OCI-LY7 (cell line): ENCODE results near the gene CPT1A. TPM values are rescaled to one million over a fixed set of nuclear protein-coding genes. Genes with fewer than 3 reads are reported as not detected.

Source experiments
- BruUV-seq: library from RNA; stranded (reverse); fragments of 400-500 nt; replicated peaks from 2 replicates; lab custom pipeline; 2021; lab: Mats Ljungman, UMichigan
- CTCF ChIA-PET: fragments of 300-600 bp; sonication (Branson Sonifier 250); formaldehyde crosslinking; loops from one replicate; lab custom pipeline; 2022; ENCODE audit warnings: antibody characterized with exemption; ENCODE audit not compliant: unreplicated experiment; lab: Charles Lee
- POLR2A ChIA-PET: fragments of 300-600 bp; sonication (Branson Sonifier 250); formaldehyde crosslinking; loops from one replicate; lab custom pipeline; 2022; ENCODE audit warnings: antibody characterized with exemption; lab: Charles Lee
- DNase-seq: peaks from one replicate; pipeline ENCODE4 v3.0.0-alpha.2; 2015; ENCODE audit warnings: low spot score
- H2AFZ ChIP-seq: fragments of 200-600 bp; sonication (generic), shearing (Covaris generic); 2 replicates; pipeline ENCODE4 v1.6.1; 2014; ENCODE audit warnings: mild to moderate bottlenecking, antibody characterized with exemption, low read length, moderate library complexity
- H3K27ac ChIP-seq: fragments of 200-600 bp; sonication (generic); 2 replicates; pipeline ENCODE4 v1.5.1; 2014; ENCODE audit warnings: mixed run types, low read depth, mild to moderate bottlenecking, moderate library complexity, low read length, inconsistent platforms; ENCODE audit not compliant: poor library complexity, severe bottlenecking
- H3K36me3 ChIP-seq: fragments of 200-600 bp; sonication (generic); 2 replicates; pipeline ENCODE4 v1.6.1; 2014; ENCODE audit warnings: mild to moderate bottlenecking, antibody characterized with exemption, low read length, moderate library complexity, mixed read lengths; ENCODE audit not compliant: insufficient read depth
- H3K4me1 ChIP-seq: fragments of 200-600 bp; sonication (generic); 2 replicates; pipeline ENCODE4 v1.5.1; 2014; ENCODE audit warnings: mild to moderate bottlenecking, low read length; ENCODE audit not compliant: insufficient read depth, poor library complexity, severe bottlenecking
- H3K4me2 ChIP-seq: fragments of 200-600 bp; sonication (generic); 2 replicates; pipeline ENCODE4 v1.6.1; 2014; ENCODE audit warnings: mild to moderate bottlenecking, low read length
- H3K4me3 ChIP-seq: fragments of 200-600 bp; sonication (generic); 2 replicates; pipeline ENCODE4 v1.5.1; 2014; ENCODE audit warnings: mild to moderate bottlenecking, low read depth, low read length; ENCODE audit not compliant: poor library complexity, severe bottlenecking
- H3K79me2 ChIP-seq: fragments of 200-600 bp; sonication (generic); 2 replicates; pipeline ENCODE4 v1.6.1; 2016; ENCODE audit warnings: low read depth, mild to moderate bottlenecking, low read length, moderate library complexity, mixed read lengths; ENCODE audit not compliant: insufficient read depth
- H3K9me2 ChIP-seq: fragments of 200-600 bp; sonication (generic); 2 replicates; pipeline ENCODE4 v1.6.1; 2016; ENCODE audit warnings: mild to moderate bottlenecking, low read length, mixed read lengths; ENCODE audit not compliant: insufficient read depth
- H3K9me3 ChIP-seq: fragments of 200-600 bp; sonication (generic); 2 replicates; pipeline ENCODE4 v1.6.1; 2014; ENCODE audit warnings: mild to moderate bottlenecking, mixed run types, low read length, mixed read lengths
- H4K20me1 ChIP-seq: fragments of 200-600 bp; sonication (generic); 2 replicates; pipeline ENCODE4 v1.6.1; 2014; ENCODE audit warnings: mild to moderate bottlenecking, antibody characterized with exemption, low read length, moderate library complexity, mixed read lengths; ENCODE audit not compliant: insufficient read depth
- EZH2phosphoT487 ChIP-seq: fragments of 200-600 bp; sonication (generic); IDR thresholded peaks from 2 replicates; pipeline ENCODE4 v1.6.1; 2018; ENCODE audit warnings: low read depth, borderline replicate concordance, mild to moderate bottlenecking, mixed run types, antibody characterized with exemption, low read length, moderate library complexity, mixed read lengths
- intact Hi-C: fragments of 100-400 bp; cut with micrococcal nuclease; formaldehyde crosslinking; loops from one replicate; pipeline ENCODE4 v1.10.0; 2022; ENCODE audit not compliant: unreplicated experiment
- total RNA-seq, 2 experiments: library from RNA; depleted of rRNA in 1 of 2; stranded (reverse); fragments of >200 nt in 1 of 2; shearing (Covaris generic) in 1 of 2; gene quantifications; 2 replicates each; pipeline ENCODE4 v1.2.3, GENCODE V29; 2014 to 2022
- TF ChIP-seq, protein P1 (sequence below): fragments of 200-600 bp; sonication (generic); conservative IDR thresholded peaks from 2 replicates; pipeline ENCODE4 v1.5.1; 2014; ENCODE audit warnings: mild to moderate bottlenecking, antibody characterized with exemption, low read length, moderate library complexity, mixed read lengths

The CPT1A gene
- total RNA-seq, 2 experiments from 2014 or later: 7.0 to 17.2 TPM

DNA sequence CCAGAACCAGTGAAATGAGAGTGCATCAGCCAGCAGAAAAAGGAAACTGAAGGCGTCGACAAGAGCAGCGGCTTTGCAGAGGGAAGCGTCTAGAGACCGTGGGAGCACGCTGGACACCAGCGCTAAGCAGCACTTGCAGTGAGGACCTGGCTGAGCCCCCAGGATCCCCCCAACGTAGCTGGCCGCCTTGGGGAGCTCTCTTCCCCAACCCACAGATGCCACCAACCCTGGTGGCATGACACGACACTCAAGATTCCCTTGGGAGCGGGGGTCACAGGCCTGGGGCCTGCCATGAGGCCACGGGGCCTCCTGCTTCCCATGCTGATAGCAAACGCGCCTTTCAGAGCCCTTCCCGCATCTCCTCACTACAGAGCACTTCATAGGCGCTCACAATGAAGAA lies 77.0 kb downstream of the CPT1A start:
- Histone ChIP-seq H4K20me1 (no peaks in the 10 kb centered on the region), H3K36me3 (no peaks in the 10 kb centered on the region), H3K4me2 (no peak overlapping the region), H3K4me3 (no peak overlapping the region), H3K4me1 (no peaks in the 10 kb centered on the region), H2AFZ (no peak overlapping the region), H3K9me2 (no peaks in the 10 kb centered on the region), H3K9me3 (no peaks in the 10 kb centered on the region), H3K79me2 (no peaks in the 10 kb centered on the region), H3K27ac (no peak overlapping the region)
- CTCF ChIA-PET: no interaction called here
- DNase-seq: no peak
- TF ChIP-seq, protein P1, sequence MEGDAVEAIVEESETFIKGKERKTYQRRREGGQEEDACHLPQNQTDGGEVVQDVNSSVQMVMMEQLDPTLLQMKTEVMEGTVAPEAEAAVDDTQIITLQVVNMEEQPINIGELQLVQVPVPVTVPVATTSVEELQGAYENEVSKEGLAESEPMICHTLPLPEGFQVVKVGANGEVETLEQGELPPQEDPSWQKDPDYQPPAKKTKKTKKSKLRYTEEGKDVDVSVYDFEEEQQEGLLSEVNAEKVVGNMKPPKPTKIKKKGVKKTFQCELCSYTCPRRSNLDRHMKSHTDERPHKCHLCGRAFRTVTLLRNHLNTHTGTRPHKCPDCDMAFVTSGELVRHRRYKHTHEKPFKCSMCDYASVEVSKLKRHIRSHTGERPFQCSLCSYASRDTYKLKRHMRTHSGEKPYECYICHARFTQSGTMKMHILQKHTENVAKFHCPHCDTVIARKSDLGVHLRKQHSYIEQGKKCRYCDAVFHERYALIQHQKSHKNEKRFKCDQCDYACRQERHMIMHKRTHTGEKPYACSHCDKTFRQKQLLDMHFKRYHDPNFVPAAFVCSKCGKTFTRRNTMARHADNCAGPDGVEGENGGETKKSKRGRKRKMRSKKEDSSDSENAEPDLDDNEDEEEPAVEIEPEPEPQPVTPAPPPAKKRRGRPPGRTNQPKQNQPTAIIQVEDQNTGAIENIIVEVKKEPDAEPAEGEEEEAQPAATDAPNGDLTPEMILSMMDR: no peak
- TF ChIP-seq EZH2phosphoT487: no peak
- POLR2A ChIA-PET: interaction anchor here (0.7 kb wide), 1 partner anchor 86 kb away, joined by 3 read pairs; no protein-coding TSS in a partner anchor
- BruUV-seq: no TSS peak
- intact Hi-C loops: no loop called here

DNA sequence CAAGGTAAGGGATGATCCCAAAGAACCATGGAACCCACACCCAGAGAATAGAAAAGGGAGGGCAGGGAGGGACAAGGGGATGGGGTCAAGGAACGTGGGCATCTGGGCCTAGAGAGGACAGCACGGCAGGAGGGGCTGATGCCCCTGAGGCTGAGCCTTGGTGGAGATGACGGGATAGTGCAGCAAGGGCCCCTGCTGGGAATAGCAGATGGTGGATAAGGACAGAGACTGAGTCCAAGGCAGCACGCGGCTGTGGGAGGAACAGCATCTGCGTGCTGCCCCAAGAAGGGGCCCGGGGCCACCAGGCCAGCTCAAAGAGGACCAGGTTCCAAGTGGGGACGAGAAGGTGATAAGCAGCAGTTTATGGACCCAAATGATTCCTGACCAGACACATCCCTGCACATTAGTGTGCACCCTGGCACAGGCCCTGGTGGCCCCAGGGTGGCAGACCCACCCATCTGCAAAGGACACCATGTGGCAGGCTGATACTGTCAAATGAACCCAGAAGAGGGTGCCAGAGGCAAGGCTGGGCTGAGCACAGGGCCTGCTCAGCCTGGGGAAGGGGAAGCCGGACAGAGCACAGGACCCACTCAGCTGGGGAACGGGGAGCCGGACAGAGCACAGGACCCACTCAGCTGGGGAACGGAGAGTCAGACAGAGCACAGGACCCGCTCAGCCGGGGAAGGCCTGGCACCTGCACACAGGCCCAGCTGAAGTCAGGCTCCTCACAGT lies 77.6 kb downstream of the CPT1A start:
- ChIA-PET CTCF (no interaction called here), POLR2A (interaction anchor here (0.6 to 0.7 kb wide), 2 partner anchors 8 to 87 kb away, joined by 3 to 5 read pairs; no protein-coding TSS in a partner anchor)
- intact Hi-C loops: no loop called here

More for the DNA sequence above, 77.6 kb downstream of the CPT1A start:
- no TSS peak for BruUV-seq
- H3K9me3 ChIP-seq: no peaks in the 10 kb centered on the region
- H3K9me2 ChIP-seq: no peaks in the 10 kb centered on the region
- H4K20me1 ChIP-seq: no peaks in the 10 kb centered on the region
- H3K79me2 ChIP-seq: no peaks in the 10 kb centered on the region
- no peak overlapping the region for H3K4me2 ChIP-seq
- no peak overlapping the region for H2AFZ ChIP-seq
- no peak overlapping the region for H3K27ac ChIP-seq
- DNase-seq: no peak
- no peaks in the 10 kb centered on the region for H3K4me1 ChIP-seq
- TF ChIP-seq, protein P1: 0 out of 2 replicates have a peak, but pooled peaks have one; percentile 17
- TF ChIP-seq EZH2phosphoT487: no peak
- no peak overlapping the region for H3K4me3 ChIP-seq
- no peaks in the 10 kb centered on the region for H3K36me3 ChIP-seq
